Endothelial cell of umbilical vein (primary cell): Measurements from ENCODE around the gene RSPH6A. TPM values are rescaled to one million over a fixed set of nuclear protein-coding genes. Genes with fewer than 3 reads are reported as not detected.

Experiments used
- BruUV-seq: library from RNA; stranded (reverse); fragments of 400-500 nt; replicated peaks from 2 replicates; lab custom pipeline; 2021; lab: Mats Ljungman, UMichigan
- CTCF ChIA-PET: fragments of 300-600, 350-600 bp; sonication (Branson Sonifier 250); formaldehyde crosslinking; loops from one replicate; lab custom pipeline; 2021; ENCODE audit warnings: antibody characterized with exemption, inconsistent platforms; lab: Charles Lee
- POLR2A ChIA-PET: fragments of 300-600, 350-600 bp; sonication (Branson Sonifier 250); formaldehyde crosslinking; loops from one replicate; lab custom pipeline; 2021; ENCODE audit warnings: antibody characterized with exemption, inconsistent platforms; lab: Charles Lee
- DNase-seq: peaks from one replicate; pipeline ENCODE4 v3.0.0-alpha.2; 2011; ENCODE audit warnings: low read depth, low spot score
- FAIRE-seq: peaks from 2 replicates; lab custom pipeline; 2011; peaks lifted over from hg19 to GRCh38; lab: Jason Lieb, UNC
- H2AFZ ChIP-seq: 2 replicates; pipeline ENCODE4 v1.6.0; 2012; ENCODE audit warnings: low read depth, low read length, control low read depth, inconsistent platforms
- H3K27ac ChIP-seq: 2 replicates; pipeline ENCODE4 v1.5.1; 2011; ENCODE audit warnings: low read depth, mild to moderate bottlenecking, control low read depth, low read length, moderate library complexity; ENCODE audit not compliant: insufficient read depth
- H3K27me3 ChIP-seq, 2 experiments: 2 replicates each; pipeline versions ENCODE4 v1.6.0 to v1.6.1; 2011; ENCODE audit warnings: low read length in 2 of 2, mixed read lengths in 1 of 2; ENCODE audit not compliant: control insufficient read depth in 2 of 2, insufficient read depth in 2 of 2
- H3K36me3 ChIP-seq, 2 experiments: 2 replicates in 1 of 2; 3 replicates in 1 of 2; pipeline ENCODE4 v1.5.1; 2011; ENCODE audit warnings: low read length in 2 of 2, mild to moderate bottlenecking in 1 of 2, moderate library complexity in 1 of 2; ENCODE audit not compliant: control insufficient read depth in 2 of 2, insufficient read depth in 2 of 2; ENCODE audit errors: extremely low read depth in 1 of 2
- H3K4me1 ChIP-seq: 3 replicates; pipeline ENCODE4 v1.5.1; 2011; ENCODE audit warnings: mild to moderate bottlenecking, low read length; ENCODE audit not compliant: control insufficient read depth, insufficient read depth; ENCODE audit errors: extremely low read depth
- H3K4me2 ChIP-seq: 2 replicates; pipeline ENCODE4 v1.6.1; 2011; ENCODE audit warnings: low read length, control low read depth, mixed read lengths; ENCODE audit not compliant: insufficient read depth
- H3K4me3 ChIP-seq, 3 experiments: fragments of 200-600 bp in 1 of 3; sonication (generic), shearing (Covaris generic) in 1 of 3; replicated peaks in 1 of 3; 2 replicates each; pipeline ENCODE4 v1.5.1; 2011 to 2016; ENCODE audit warnings: control low read depth in 3 of 3, low read length in 3 of 3, mild to moderate bottlenecking in 2 of 3, inconsistent platforms in 1 of 3, low read depth in 1 of 3, moderate library complexity in 1 of 3; ENCODE audit not compliant: insufficient read depth in 1 of 3
- H3K79me2 ChIP-seq: 2 replicates; pipeline ENCODE4 v1.6.0; 2012; ENCODE audit warnings: low read length, inconsistent platforms; ENCODE audit not compliant: control insufficient read depth, insufficient read depth
- H3K9ac ChIP-seq: replicated peaks from 2 replicates; pipeline ENCODE3; 2011; ENCODE audit warnings: low read length, control low read depth; ENCODE audit not compliant: insufficient read depth; ENCODE audit errors: extremely low read depth
- H3K9me1 ChIP-seq: replicated peaks from 3 replicates; pipeline ENCODE4 v1.6.0; 2011; ENCODE audit warnings: mild to moderate bottlenecking, low read length; ENCODE audit not compliant: control insufficient read depth, insufficient read depth; ENCODE audit errors: extremely low read depth
- H3K9me3 ChIP-seq: replicated peaks from 2 replicates; pipeline ENCODE4 v1.5.1; 2012; ENCODE audit warnings: low read length, inconsistent platforms; ENCODE audit not compliant: control insufficient read depth, insufficient read depth
- H4K20me1 ChIP-seq: replicated peaks from 2 replicates; pipeline ENCODE3; 2011; ENCODE audit warnings: mild to moderate bottlenecking, low read length; ENCODE audit not compliant: control insufficient read depth, insufficient read depth; ENCODE audit errors: extremely low read depth
- EZH2 ChIP-seq: IDR thresholded peaks from 2 replicates; pipeline ENCODE4 v1.6.1; 2012; ENCODE audit warnings: borderline replicate concordance, low read depth, mild to moderate bottlenecking, moderate library complexity, low read length, inconsistent platforms; ENCODE audit not compliant: severe bottlenecking
- FOS ChIP-seq: IDR thresholded peaks from 2 replicates; pipeline ENCODE4 v1.6.1; 2011; ENCODE audit warnings: mild to moderate bottlenecking, low read length, moderate library complexity, borderline replicate concordance; ENCODE audit not compliant: insufficient read depth
- GATA2 ChIP-seq: IDR thresholded peaks from 2 replicates; pipeline ENCODE4 v1.7.0; 2011; ENCODE audit warnings: low read depth, mild to moderate bottlenecking, moderate library complexity, mixed read lengths, low read length; ENCODE audit not compliant: insufficient read length, insufficient read depth
- JUN ChIP-seq: IDR thresholded peaks from 2 replicates; pipeline ENCODE4 v1.6.1; 2011; ENCODE audit warnings: borderline replicate concordance, low read depth; ENCODE audit not compliant: insufficient read length, insufficient read depth
- MAX ChIP-seq: IDR thresholded peaks from 2 replicates; pipeline ENCODE4 v1.6.1; 2011; ENCODE audit not compliant: insufficient read depth, insufficient read length
- MYC ChIP-seq: IDR thresholded peaks from one replicate; pipeline ENCODE4 v1.6.1; 2011; ENCODE audit warnings: mild to moderate bottlenecking, low read depth, low read length
- POLR2A ChIP-seq: IDR thresholded peaks from 2 replicates; pipeline ENCODE4 v1.6.1; 2012; ENCODE audit warnings: low read depth, mild to moderate bottlenecking, control low read depth, low read length
- POLR2AphosphoS5 ChIP-seq: IDR thresholded peaks from 2 replicates; pipeline ENCODE4 v1.6.1; 2012; ENCODE audit warnings: low read depth, mild to moderate bottlenecking, control low read depth, low read length, moderate library complexity; ENCODE audit not compliant: insufficient read depth
- dilution Hi-C: fragments of 300-500 bp; cut with MboI; formaldehyde crosslinking; loops from one replicate; pipeline ENCODE4 v1.15.0; 2019; ENCODE audit warnings: low sequenced_read_pairs; ENCODE audit not compliant: extremely low pct_ligation_motif_present
- intact Hi-C: fragments of 100-400 bp; cut with micrococcal nuclease; formaldehyde crosslinking; loops from one replicate; pipeline ENCODE4 v1.10.0; 2022
- polyA plus RNA-seq, 4 experiments: library from polyadenylated mRNA; depleted of rRNA in 3 of 4; stranded (reverse) in 3 of 4; unstranded in 1 of 4; fragments of >200 nt; gene quantifications; 2 replicates each; pipeline versions ENCODE4 v1.2.1 to v1.2.3, GENCODE V29; 2011 to 2012; ENCODE audit warnings: missing spikeins in 1 of 4
- total RNA-seq: library from RNA; stranded (reverse); gene quantifications from 2 replicates; pipeline ENCODE4 v1.2.3, GENCODE V29; 2021
- TF ChIP-seq, protein P1 (sequence below), 2 donors: IDR thresholded peaks; 1 replicate in 1 of 2; 2 replicates in 1 of 2; pipeline ENCODE4 v1.5.1; 2011; ENCODE audit warnings: low read length in 2 of 2, mild to moderate bottlenecking in 2 of 2, moderate library complexity in 2 of 2, control low read depth in 1 of 2, inconsistent platforms in 1 of 2, low read depth in 1 of 2; ENCODE audit not compliant: insufficient read depth in 1 of 2; ENCODE audit errors: extremely low read depth in 1 of 2

Gene RSPH6A
- total and polyA plus RNA-seq, 2 donors (not counting 3 experiments of a cell fraction or from before 2014, with no cell fraction given), result 0.03 to 0.62 TPM

DNA sequence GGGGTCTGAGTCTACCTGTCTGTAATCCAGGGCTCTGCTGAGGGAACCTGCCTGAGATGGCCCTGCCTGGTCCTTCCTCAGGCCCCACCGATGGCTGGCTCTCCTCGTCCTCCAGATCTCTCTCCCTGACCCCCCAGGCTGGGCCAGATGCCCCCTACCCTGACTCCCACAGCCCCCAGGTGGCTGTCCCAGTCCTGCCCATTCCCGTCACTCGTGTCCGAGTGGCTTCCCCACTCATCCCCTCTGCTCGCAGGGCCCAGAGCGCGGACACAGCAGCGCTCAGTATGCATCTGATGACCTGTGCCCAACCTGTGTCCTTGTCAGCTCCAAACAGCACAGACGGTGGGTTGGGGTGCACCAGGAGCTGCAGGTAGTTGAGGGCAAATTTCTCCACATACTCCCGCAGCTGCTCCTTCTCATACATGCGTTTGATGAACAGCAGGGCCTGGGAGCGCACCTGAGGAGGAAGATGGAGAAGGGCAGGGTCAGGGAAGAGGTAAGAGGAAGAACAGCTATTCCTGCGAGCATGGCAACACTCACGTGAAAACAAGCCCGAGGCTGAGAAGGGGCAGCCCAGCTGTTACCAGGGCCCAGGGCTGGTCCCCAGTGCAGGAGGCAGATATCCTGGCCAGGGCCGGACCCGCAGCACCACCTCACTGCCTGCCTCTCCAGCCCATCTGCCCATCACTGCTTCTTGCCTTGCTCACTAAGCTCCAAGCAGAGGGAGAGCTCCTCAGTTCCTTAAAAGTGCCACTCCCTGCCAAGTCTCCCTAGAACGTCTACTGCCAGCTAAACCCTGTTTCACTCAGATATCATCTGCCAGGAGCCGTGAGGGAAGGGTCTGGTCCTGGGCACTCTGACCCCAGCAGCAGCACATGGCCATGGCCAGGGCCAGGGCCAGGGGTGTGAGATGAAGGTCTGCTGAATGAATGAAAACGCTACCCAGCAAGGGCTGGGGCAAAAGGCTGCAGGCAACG lies 11.1 kb upstream of the RSPH6A start:
- intact Hi-C loops, result no loop called here
- DNase-seq (no peak), FAIRE-seq (no peak)
- H2AFZ ChIP-seq, result no peak overlapping the region
- no peak overlapping the region for H3K4me2 ChIP-seq
- no peak overlapping the region for H3K9ac ChIP-seq
- ChIA-PET CTCF (interaction anchor here (1.1 to 4.1 kb wide), 2 partner anchors 9 to 57 kb away, joined by 3 to 35 read pairs; partner anchors contain the start of gene SIX5), POLR2A (interaction anchor here (0.6 kb wide), 1 partner anchor 55 kb away, joined by 4 read pairs; no protein-coding TSS in a partner anchor)
- H3K79me2 ChIP-seq, result no peaks in the 10 kb centered on the region
- dilution Hi-C loops, result no loop called here
- no peak for TF ChIP-seq EZH2
- TF ChIP-seq JUN, result no peak
- no peaks in the 10 kb centered on the region for H3K27me3 ChIP-seq
- peaks cover 11 to 64% of the 10 kb centered on the region in 2 experiments for H3K36me3 ChIP-seq
- H3K27ac ChIP-seq, result no peak overlapping the region
- H4K20me1 ChIP-seq, result no peaks in the 10 kb centered on the region
- H3K4me3 ChIP-seq, result no peak overlapping the region
- BruUV-seq, result no TSS peak
- no peaks in the 10 kb centered on the region for H3K9me3 ChIP-seq
- H3K9me1 ChIP-seq, result no peaks in the 10 kb centered on the region
- H3K4me1 ChIP-seq, result no peaks in the 10 kb centered on the region

- dilution Hi-C loops, result no loop called here
- no peaks in the 10 kb centered on the region for H4K20me1 ChIP-seq
- peaks cover 10 to 61% of the 10 kb centered on the region in 2 experiments for H3K36me3 ChIP-seq
- TF ChIP-seq POLR2AphosphoS5, result no peak
- TF ChIP-seq, protein P1, sequence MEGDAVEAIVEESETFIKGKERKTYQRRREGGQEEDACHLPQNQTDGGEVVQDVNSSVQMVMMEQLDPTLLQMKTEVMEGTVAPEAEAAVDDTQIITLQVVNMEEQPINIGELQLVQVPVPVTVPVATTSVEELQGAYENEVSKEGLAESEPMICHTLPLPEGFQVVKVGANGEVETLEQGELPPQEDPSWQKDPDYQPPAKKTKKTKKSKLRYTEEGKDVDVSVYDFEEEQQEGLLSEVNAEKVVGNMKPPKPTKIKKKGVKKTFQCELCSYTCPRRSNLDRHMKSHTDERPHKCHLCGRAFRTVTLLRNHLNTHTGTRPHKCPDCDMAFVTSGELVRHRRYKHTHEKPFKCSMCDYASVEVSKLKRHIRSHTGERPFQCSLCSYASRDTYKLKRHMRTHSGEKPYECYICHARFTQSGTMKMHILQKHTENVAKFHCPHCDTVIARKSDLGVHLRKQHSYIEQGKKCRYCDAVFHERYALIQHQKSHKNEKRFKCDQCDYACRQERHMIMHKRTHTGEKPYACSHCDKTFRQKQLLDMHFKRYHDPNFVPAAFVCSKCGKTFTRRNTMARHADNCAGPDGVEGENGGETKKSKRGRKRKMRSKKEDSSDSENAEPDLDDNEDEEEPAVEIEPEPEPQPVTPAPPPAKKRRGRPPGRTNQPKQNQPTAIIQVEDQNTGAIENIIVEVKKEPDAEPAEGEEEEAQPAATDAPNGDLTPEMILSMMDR (IDR thresholded peaks at IDR 0.05; ENCODE audit: extremely low read depth in 1 of 2, insufficient read depth in 1 of 2, low read depth in 1 of 2, low read length in 2 of 2), result no peak
- no peak for TF ChIP-seq MAX
- TF ChIP-seq POLR2A, result no peak
- TF ChIP-seq FOS, result no peak
- TF ChIP-seq GATA2, result no peak
- no peak for TF ChIP-seq MYC
- TF ChIP-seq EZH2, result no peak
- TF ChIP-seq JUN, result no peak
- no peaks in the 10 kb centered on the region for H3K9me1 ChIP-seq
- CTCF ChIA-PET, result interaction anchor here (1.1 to 4.1 kb wide), 3 partner anchors 8 to 56 kb away, joined by 3 to 35 read pairs (median 3); partner anchors contain the start of gene SIX5
- H3K4me3 ChIP-seq, result no peak overlapping the region
- H3K27ac ChIP-seq, result no peak overlapping the region
- POLR2A ChIA-PET, result no interaction called here
- BruUV-seq, result no TSS peak
- DNase-seq (no peak), FAIRE-seq (no peak)
- no peaks in the 10 kb centered on the region for H3K79me2 ChIP-seq
- no peak overlapping the region for H2AFZ ChIP-seq
- no peaks in the 10 kb centered on the region for H3K9me3 ChIP-seq
- peaks cover 7% of the 10 kb centered on the region for H3K4me1 ChIP-seq
- H3K9ac ChIP-seq, result no peak overlapping the region
- H3K4me2 ChIP-seq, result no peak overlapping the region
- intact Hi-C loops, result no loop called here
- H3K27me3 ChIP-seq, result no peaks in the 10 kb centered on the region
Observed at GRCh38 chr19:45825263-45825605, 10.1 kb upstream of the RSPH6A start.
